Neutrophil (primary cell): ENCODE data around the gene STEAP1B.

Experiments
- H3K27ac ChIP-seq: fragments of 200-600 bp; sonication (generic); 2 replicates; pipeline ENCODE4 v1.5.1; 2016; ENCODE audit warnings: mild to moderate bottlenecking, moderate library complexity
- H3K27me3 ChIP-seq: fragments of 200-600 bp; sonication (generic); 2 replicates; pipeline ENCODE4 v1.6.0; 2016; ENCODE audit warnings: mild to moderate bottlenecking
- H3K36me3 ChIP-seq: fragments of 200-600 bp; sonication (generic); 2 replicates; pipeline ENCODE4 v1.5.1; 2017
- H3K4me1 ChIP-seq, 2 experiments: fragments of 200-600 bp in 1 of 2; sonication (generic) in 1 of 2; 1 replicate in 1 of 2; 2 replicates in 1 of 2; pipeline versions ENCODE4 v1.5.1 to v1.6.1; 2013 to 2016; ENCODE audit warnings: low read depth in 1 of 2, low read length in 1 of 2, mild to moderate bottlenecking in 1 of 2, moderate library complexity in 1 of 2; ENCODE audit not compliant: control insufficient read depth in 1 of 2, insufficient read depth in 1 of 2
- H3K4me3 ChIP-seq, 2 experiments: fragments of 200-600 bp in 1 of 2; sonication (generic) in 1 of 2; 1 replicate in 1 of 2; 2 replicates in 1 of 2; pipeline ENCODE4 v1.5.1; 2013 to 2016; ENCODE audit warnings: low read depth in 1 of 2, low read length in 1 of 2, mild to moderate bottlenecking in 1 of 2, moderate library complexity in 1 of 2
- H3K9me3 ChIP-seq: fragments of 200-600 bp; sonication (generic); 2 replicates; pipeline ENCODE4 v1.5.1; 2016
- CTCF ChIP-seq: fragments of 200-600 bp; sonication (generic); IDR thresholded peaks from 2 replicates; pipeline ENCODE4 v1.5.1; 2016; ENCODE audit warnings: antibody characterized with exemption

The STEAP1B gene

GRCh38 chr7:22400150-22400814, 99.7 kb downstream of the STEAP1B start:
- Histone ChIP-seq H3K27ac (no peak overlapping the region), H3K4me1 (no peaks in the 10 kb centered on the region), H3K36me3 (no peaks in the 10 kb centered on the region), H3K4me3 (no peak overlapping the region), H3K9me3 (no peaks in the 10 kb centered on the region), H3K27me3 (no peaks in the 10 kb centered on the region)
- TF ChIP-seq CTCF: no peak

- Histone ChIP-seq H3K4me1 (no peaks in the 10 kb centered on the region), H3K36me3 (no peaks in the 10 kb centered on the region), H3K27ac (no peak overlapping the region), H3K27me3 (no peaks in the 10 kb centered on the region), H3K9me3 (no peaks in the 10 kb centered on the region), H3K4me3 (no peak overlapping the region)
- TF ChIP-seq CTCF: no peak
These were observed 100.4 kb downstream of the STEAP1B start for GRCh38 chr7:22399546-22399945.

GRCh38 chr7:22399091-22399490, 100.9 kb downstream of the STEAP1B start:
- no peaks in the 10 kb centered on the region for H3K36me3 ChIP-seq
- no peaks in the 10 kb centered on the region for H3K9me3 ChIP-seq
- H3K27ac ChIP-seq: no peak overlapping the region
- TF ChIP-seq CTCF: no peak
- H3K27me3 ChIP-seq: no peaks in the 10 kb centered on the region
- H3K4me3 ChIP-seq: no peak overlapping the region
- H3K4me1 ChIP-seq: no peaks in the 10 kb centered on the region

GRCh38 chr7:22397981-22398380, 102.0 kb downstream of the STEAP1B start:
- Histone ChIP-seq H3K4me1 (no peaks in the 10 kb centered on the region), H3K27ac (no peak overlapping the region), H3K36me3 (no peaks in the 10 kb centered on the region), H3K27me3 (no peaks in the 10 kb centered on the region), H3K4me3 (no peak overlapping the region), H3K9me3 (no peaks in the 10 kb centered on the region)
- no peak for TF ChIP-seq CTCF

GRCh38 chr7:22395222-22395621, 104.8 kb downstream of the STEAP1B start:
- no peak overlapping the region for H3K27ac ChIP-seq
- no peak overlapping the region for H3K4me3 ChIP-seq
- H3K36me3 ChIP-seq: no peaks in the 10 kb centered on the region
- H3K4me1 ChIP-seq: no peaks in the 10 kb centered on the region
- H3K27me3 ChIP-seq: no peaks in the 10 kb centered on the region
- no peaks in the 10 kb centered on the region for H3K9me3 ChIP-seq
- TF ChIP-seq CTCF: no peak
